ENCODE data around the gene PLD1.
"Not testable (repeated sequence)": the region's sequence is repeated elsewhere in the genome, so short reads cannot be mapped to it uniquely, and the experiment has no call there.

PLD1 gene

GRCh38 chr3:171654809-171655208 lies 155.5 kb downstream of the PLD1 start:
- no peak for DNase-seq

- DNase-seq = no peak
Measured at GRCh38 chr3:171654326-171654725, 156.0 kb downstream of the PLD1 start.

DNA sequence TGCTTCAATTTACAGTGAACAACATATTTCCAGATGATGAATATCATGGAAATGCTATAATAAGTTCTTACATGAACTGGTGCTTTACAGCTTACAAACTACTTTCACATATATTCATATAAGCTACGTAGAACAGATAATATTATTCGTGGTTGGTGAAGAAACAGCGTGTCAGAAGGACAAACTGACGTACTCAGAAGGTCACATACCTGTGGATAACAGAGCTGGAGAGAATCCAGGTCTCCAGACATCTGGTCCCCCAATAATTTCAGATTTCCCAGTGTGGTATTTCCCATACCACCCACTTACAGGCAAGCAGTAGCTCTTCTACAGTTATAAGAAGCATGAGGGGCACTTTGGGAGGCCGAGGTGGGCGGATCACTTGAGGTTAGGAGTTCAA lies 156.6 kb downstream of the PLD1 start:
- no peak for DNase-seq

DNA sequence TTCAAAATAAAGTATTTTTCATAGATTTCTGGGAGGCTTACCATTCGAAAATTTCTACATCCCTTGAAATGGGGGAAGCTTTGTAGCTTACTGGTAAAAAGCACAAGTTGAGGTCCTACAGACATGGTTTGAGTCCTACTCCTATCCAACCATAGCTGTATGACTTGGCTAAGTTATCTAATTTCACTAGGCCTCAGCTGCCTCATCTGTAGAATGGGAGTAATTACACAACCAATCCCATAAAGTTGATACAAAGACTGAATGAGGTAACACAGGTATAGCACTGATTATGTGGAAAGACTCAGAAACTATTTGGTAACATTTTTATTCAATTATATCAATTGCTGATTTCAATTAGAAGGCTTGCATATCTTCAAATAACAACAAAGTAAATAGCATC lies 157.4 kb downstream of the PLD1 start:
- DNase-seq = no peak

DNA sequence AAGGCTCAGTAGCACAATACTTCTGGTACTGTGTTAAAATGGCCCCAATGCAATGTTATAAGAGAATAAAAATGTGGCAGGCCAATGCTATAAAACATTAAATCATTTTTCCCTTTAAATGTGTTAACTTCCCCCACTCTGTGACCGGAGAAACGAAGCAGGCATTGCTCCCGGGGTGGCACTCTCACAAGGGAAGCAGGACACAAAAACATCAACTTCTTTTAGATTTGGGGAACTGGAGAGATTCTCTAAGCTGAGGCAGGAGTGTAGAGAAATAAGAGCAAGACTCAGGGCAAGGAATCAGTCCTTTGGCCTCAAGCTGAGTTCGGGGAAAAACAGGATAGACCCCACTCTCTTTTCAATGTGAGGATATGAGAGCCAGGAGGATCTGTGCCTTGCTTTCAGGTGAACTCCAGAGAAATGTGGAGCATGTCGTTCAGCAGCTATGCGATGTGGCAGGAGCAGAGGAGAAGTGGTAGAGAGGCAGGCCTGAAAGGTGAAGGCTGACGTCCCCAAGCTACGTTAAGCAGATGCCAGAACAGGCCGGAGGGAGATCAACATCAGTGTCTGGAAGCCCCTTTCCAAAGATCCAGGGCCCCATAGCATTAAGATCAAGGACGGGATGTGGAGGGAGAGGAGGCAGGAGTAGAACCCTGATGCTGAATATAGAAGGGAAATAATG lies 160.2 kb downstream of the PLD1 start:
- no peak for DNase-seq

DNA sequence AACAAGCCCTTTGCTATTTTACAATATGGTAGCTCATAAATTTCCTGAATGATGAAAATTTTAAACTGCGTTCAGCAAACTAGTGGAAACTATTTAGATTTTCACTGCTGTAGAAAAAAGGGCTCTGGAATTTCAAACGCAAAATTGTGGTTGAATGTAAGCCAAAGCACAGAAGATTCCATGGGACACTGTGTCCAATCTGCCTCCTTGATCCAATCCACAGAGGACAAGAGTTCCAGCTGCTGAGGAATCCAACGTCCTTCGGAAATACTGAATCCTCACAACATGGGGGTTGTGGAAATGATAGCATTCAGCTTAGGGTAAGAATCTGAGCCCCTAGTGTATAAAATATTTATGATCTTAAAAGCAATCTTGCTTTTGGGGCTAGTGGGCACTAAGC lies 161.0 kb downstream of the PLD1 start:
- DNase-seq = no peak

GRCh38 chr3:171648069-171648468 lies 162.2 kb downstream of the PLD1 start:
- DNase-seq = no peak

DNA sequence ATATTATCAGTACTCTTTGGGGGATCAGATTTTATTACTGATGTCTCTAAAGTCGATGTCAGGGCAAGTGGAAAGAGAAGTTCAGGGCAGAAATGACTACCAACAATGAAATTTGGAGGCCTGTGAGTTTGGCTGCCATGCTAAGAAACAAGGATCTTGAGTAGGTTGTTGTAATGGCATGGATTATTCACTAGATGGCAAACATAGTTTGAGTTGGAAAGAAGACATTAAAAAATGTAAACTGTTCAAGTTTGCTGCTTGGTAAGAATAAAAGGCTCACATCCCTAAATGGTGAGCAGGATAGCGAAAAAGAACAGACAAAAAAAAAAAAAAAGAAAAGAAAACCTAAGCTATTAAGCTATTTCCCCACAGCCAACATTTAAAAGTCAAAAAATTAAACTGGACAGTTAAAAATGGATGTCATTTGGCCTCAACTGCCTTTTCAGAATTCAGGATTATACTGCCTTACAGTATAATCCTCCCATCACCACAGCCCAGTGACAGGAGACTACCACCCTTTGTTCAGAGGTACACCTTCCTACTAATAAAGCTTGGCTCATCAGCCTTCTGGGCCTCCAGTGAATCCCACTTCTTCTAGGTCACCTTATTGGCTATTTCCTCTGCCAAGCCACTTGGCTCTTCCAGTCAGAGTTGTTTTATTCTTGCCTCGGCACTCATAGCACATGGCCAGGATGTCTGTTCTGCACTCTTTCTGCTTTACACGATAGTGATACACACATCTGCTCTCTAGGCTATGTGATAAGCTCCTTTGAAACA lies 163.7 kb downstream of the PLD1 start:
- DNase-seq = no peak

GRCh38 chr3:171644681-171645080 lies 165.6 kb downstream of the PLD1 start:
- DNase-seq = no peak

- DNase-seq = no peak
Measured at GRCh38 chr3:171643681-171644080, 166.6 kb downstream of the PLD1 start.

DNA sequence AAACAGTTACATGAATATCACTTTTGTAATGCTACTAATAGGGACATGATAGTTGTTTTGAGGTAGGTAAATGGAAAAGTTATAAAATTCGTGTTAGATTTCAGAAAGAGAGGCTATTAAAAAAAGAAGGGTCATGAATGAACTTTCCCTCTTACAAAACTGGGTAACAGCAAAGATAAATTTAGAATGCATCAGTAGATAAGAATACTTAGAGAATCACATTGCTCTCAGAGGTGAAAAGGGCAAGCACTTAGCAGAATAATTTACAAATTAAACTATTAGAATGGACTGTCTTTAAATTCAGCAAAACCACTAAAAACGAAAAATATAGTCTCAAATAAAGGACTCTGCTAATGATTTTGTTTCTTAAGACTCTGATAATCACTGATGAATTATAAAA lies 167.2 kb downstream of the PLD1 start:
- no peak for DNase-seq

GRCh38 chr3:171640520-171641412 lies 169.5 kb downstream of the PLD1 start:
- DNase-seq = no peak

DNA sequence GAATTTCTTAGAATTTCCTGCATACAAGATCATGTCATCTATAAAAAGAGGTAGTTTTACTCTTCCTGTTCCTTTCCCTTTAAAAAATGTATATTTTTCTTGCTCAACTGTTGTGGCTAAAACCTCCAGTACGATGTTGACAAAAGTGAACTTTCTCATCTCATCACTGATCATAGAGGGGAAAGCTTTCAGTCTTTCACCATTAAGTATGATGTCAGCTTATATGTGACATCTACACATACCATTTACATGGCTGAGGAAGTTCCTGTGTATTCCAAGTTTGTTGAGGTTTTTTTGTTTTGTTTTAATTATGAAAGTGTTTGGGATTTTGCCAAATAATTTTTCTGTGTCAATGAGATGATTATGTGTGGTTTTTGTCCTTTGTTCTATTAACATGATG lies 173.6 kb downstream of the PLD1 start:
- DNase-seq = no peak

DNA sequence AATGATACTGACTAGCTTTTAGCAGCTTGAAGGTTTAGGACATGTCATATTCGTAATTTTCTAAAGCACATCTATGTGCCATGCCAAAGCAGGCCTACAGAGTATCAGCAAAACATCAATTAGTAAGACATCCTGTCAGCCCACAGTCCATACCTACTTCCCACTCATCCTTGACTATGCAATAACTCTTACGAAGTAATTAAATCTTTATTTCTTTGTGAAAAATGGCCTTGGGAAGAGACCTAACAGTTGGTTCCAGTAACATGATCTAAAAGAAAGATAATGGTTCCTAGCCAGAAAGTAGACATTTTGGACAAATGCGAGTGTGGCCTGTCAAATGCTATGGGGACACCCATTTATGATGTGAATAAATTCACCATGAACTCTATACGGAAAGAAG lies 177.5 kb downstream of the PLD1 start:
- DNase-seq = no peak

- DNase-seq = not testable (repeated sequence)
Measured at GRCh38 chr3:171626799-171627198, 183.5 kb downstream of the PLD1 start.

GRCh38 chr3:171622126-171622525 lies 188.2 kb downstream of the PLD1 start:
- no peak for DNase-seq

DNA sequence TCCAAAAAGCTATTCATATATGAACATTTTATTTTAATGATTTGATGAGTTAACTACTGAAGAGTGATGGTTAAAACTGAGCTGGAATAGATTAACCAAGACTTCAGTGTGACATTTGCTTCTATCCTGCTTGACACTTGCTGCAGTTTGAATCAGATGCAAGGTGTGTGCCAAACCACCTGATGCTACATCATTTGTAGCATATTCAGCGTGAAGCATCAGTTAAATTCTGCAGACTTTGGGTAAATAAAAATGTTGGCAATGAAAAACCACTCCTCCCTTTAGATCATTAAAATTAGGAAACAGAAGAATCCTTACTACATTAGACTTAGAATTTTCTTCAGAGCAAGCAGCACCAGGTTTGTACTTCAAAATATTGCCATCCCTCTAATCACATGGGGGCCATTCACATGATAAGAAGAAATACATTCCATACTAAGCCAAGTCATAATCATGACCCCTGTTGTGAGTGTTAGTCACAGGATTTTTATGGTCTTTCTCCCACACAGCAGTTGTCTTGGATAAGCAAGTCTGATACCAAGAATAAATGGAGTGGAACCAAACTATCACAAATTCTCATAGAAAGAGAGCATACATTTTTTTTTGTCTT lies 189.4 kb downstream of the PLD1 start:
- no peak for DNase-seq

GRCh38 chr3:171616798-171617197 lies 193.5 kb downstream of the PLD1 start:
- no peak for DNase-seq

DNA sequence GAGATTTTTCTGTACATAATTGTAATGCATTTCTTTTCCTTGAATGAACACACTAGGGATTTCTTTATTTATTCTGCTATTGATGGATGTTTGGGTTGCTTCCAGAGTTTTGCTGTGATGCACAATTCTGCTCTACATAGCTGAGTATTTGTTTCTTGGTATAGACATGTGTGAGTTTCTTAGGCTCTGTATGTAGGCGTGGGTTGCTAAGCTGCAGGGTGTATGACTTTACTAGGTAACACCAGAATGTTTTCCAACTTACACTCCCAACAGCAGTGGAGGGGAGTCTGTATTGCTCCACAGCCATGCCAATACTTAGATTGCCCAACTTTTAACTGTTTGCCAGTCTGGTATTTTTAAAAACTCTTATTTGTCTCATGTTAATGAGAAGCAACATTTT lies 194.6 kb downstream of the PLD1 start:
- no peak for DNase-seq

GRCh38 chr3:171615281-171615680 lies 195.0 kb downstream of the PLD1 start:
- DNase-seq = no peak

- no peak for DNase-seq
Measured at GRCh38 chr3:171614318-171614921, 195.9 kb downstream of the PLD1 start.

GRCh38 chr3:171607452-171607851 lies 202.8 kb downstream of the PLD1 start:
- DNase-seq = no peak

Data from activated CD4-positive, CD25-positive, alpha-beta regulatory T cell treated with anti-CD3 and anti-CD28 coated beads, Interleukin-2, amount 50 U/mL, for 72 hours (primary cell).